AG04450 (cell line): ENCODE results near the gene SCN7A. TPM values are rescaled to one million over a fixed set of nuclear protein-coding genes. Genes with fewer than 3 reads are reported as not detected.

Experiments used
- CTCF ChIA-PET: fragments of 300-600, 350-600 bp; formaldehyde crosslinking; extraction: SDS; loops from one replicate; lab custom pipeline; 2022; ENCODE audit warnings: antibody characterized with exemption, inconsistent platforms; lab: Charles Lee
- POLR2A ChIA-PET: fragments of 350-600 bp; formaldehyde crosslinking; extraction: SDS; loops from one replicate; lab custom pipeline; 2021; ENCODE audit warnings: antibody characterized with exemption, inconsistent platforms; lab: Yijun Ruan, JAX
- DNase-seq: peaks from one replicate; pipeline ENCODE4 v3.0.0-alpha.2; 2011; ENCODE audit warnings: low read depth, low spot score
- H3K27ac ChIP-seq: one replicate; pipeline ENCODE4 v1.5.1; 2012; ENCODE audit warnings: low read depth, low read length, control low read depth
- H3K27me3 ChIP-seq: one replicate; pipeline ENCODE4 v1.6.0; 2012; ENCODE audit warnings: low read length; ENCODE audit not compliant: control insufficient read depth, insufficient read depth
- H3K4me3 ChIP-seq: 2 replicates; pipeline ENCODE4 v1.5.1; 2011; ENCODE audit warnings: mild to moderate bottlenecking, low read depth, low read length, control low read depth
- H3K9me3 ChIP-seq: 2 replicates; pipeline ENCODE4 v1.5.1; 2012; ENCODE audit warnings: low read length; ENCODE audit not compliant: control insufficient read depth, insufficient read depth
- polyA minus RNA-seq: library from RNA; depleted of rRNA, polyadenylated mRNA; stranded (reverse); fragments of >200 nt; gene quantifications from 2 replicates; pipeline ENCODE4 v1.2.3, GENCODE V29; 2011; rRNA and poly(A)+ RNA removed
- polyA plus RNA-seq: library from polyadenylated mRNA; depleted of rRNA; stranded (reverse); fragments of >200 nt; gene quantifications from 2 replicates; pipeline ENCODE4 v1.2.3, GENCODE V29; 2011; rRNA removed
- TF ChIP-seq, protein P1 (sequence below): IDR thresholded peaks from 2 replicates; pipeline ENCODE4 v1.5.1; 2011; ENCODE audit warnings: low read depth, low read length, control low read depth, inconsistent platforms

Gene SCN7A
- 7.0 and 9.8 TPM in 2 replicates for polyA plus RNA-seq
- 7.8 and 12.0 TPM in 2 replicates for polyA minus RNA-seq

DNA sequence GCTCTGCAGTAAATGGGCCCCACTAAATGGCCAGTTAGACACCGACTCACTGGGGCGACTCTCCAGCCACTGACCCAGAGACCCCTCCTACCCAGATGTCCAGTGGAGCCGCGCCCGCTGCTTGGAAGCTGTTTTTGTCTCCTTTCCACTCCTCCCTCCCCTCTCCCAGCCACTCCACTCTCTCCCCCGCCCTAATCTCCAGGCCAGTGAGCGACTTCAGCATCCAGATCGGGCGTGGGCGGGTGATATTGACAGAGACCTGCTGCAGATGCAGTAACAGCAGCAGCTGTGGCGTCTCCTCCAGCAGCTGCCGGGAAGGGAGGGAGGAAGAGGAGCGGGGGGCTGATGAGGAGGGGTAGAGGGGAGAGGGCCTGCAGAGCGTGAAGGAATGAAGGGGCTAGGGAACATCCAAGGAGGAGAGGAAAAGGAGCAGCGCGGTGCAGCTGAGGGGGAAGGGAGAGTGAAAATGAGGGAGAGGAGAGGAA lies at the start of gene SCN7A:
Gene SCN7A (minus strand): TSS at position 110 of the 485 bp plus-strand sequence. CDS start 16,553 bp downstream, outside the sequence.
- Histone ChIP-seq H3K27ac (no peak within 1 kb of the TSS), H3K4me3 (peak within 1 kb of the TSS; percentile 68), H3K9me3 (no peaks in the 10 kb centered on the region), H3K27me3 (no peaks in the 10 kb centered on the region)
- CTCF ChIA-PET = no interaction called here
- DNase-seq = peak; percentile 67
- POLR2A ChIA-PET = interaction anchor here (0.5 to 1.5 kb wide), 5 partner anchors 19 to 1986 kb away, joined by 3 to 4 read pairs (median 3); no protein-coding TSS in a partner anchor
- TF ChIP-seq, protein P1, sequence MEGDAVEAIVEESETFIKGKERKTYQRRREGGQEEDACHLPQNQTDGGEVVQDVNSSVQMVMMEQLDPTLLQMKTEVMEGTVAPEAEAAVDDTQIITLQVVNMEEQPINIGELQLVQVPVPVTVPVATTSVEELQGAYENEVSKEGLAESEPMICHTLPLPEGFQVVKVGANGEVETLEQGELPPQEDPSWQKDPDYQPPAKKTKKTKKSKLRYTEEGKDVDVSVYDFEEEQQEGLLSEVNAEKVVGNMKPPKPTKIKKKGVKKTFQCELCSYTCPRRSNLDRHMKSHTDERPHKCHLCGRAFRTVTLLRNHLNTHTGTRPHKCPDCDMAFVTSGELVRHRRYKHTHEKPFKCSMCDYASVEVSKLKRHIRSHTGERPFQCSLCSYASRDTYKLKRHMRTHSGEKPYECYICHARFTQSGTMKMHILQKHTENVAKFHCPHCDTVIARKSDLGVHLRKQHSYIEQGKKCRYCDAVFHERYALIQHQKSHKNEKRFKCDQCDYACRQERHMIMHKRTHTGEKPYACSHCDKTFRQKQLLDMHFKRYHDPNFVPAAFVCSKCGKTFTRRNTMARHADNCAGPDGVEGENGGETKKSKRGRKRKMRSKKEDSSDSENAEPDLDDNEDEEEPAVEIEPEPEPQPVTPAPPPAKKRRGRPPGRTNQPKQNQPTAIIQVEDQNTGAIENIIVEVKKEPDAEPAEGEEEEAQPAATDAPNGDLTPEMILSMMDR = no peak

DNA sequence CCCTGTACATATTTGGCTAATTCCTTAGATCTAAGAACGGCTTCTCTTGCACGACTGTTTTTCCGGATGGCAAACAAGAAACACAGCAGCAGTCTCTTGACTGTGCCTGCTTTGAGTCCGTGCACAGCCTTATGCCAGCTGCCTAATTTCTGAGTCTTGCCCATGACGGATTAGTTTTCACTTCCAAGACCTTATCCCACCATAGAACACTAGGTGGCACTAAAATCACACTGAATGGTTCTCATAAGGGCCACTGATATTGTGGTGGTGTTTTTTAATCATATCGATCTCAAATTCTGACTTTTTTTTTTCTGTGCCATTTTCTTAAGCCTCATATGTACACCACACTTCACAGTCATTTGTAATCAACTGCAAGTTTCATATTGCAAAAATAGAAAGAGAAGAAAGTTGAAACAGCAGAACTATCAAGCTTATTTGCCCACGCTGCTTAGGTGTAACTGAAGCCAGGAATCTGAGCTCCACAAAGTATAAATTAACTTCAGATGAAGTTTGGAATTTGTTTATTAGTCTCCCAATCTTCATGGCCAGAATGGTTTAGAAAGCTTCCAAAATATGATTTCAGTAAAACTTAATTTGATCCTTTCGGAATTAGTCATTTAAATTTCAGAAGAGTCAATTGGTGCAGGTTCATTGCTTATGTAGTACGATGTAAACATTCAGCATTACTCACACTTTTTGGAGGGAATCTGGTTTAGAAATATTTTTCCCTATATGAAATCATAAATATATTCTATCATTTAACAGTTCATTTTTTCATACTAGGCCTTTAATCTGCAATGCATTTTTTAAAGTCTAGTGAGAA lies 45.5 kb upstream of the SCN7A start:
- no peak overlapping the region for H3K27ac ChIP-seq
- TF ChIP-seq, protein P1 = peak; percentile 85
- peak; percentile 65 for DNase-seq
- POLR2A ChIA-PET = interaction anchor here (0.6 kb wide), 1 partner anchor 10 kb away, joined by 5 read pairs; no protein-coding TSS in a partner anchor
- CTCF ChIA-PET = interaction anchor here (0.6 to 3.4 kb wide), 40 partner anchors 8 to 1667 kb away, joined by 3 to 34 read pairs (median 4); no protein-coding TSS in a partner anchor
- no peaks in the 10 kb centered on the region for H3K9me3 ChIP-seq
- no peaks in the 10 kb centered on the region for H3K27me3 ChIP-seq
- H3K4me3 ChIP-seq = peak overlapping the region; percentile 43

DNA sequence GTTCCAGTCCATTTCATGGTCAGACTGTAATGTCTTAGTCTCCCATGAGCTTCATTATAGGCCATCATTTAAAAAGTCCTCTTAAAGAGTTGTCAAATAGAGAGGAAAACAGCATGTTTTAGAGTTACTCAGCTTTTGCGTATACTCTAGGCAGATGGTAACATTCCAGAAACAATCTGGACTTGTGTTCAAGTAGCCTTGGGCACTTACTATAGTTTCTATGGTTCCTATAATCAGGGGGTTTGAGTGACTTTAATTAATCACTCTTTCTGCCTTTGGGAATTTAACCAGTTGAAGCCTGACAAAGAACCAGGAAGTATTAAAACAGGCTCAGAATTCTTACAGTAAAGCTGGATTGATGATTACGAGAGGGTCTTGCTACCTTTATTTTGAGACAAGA lies 42.1 kb upstream of the SCN7A start:
- POLR2A ChIA-PET = no interaction called here

DNA sequence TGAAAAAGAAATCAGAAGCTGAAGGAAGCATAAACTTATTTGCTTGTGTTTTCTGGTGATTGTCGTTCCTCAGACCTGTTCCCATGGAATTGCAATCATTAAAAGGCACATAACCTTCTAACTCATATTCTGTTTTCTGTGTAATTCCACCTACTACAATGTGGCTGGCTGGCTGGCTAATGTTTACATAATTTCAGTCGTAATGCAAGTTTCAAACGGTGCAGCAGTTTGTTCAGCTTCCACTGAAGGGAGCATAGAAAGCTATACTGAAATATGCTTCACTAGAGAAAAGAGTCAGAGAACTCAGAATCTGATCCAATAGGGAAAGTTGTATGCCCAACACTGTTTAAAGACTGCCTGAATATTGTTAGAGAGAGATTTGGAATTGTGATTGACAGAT lies 27.1 kb upstream of the SCN7A start:
- TF ChIP-seq, protein P1 = no peak
- DNase-seq = no peak
- Histone ChIP-seq H3K27ac (no peak overlapping the region), H3K9me3 (no peaks in the 10 kb centered on the region), H3K27me3 (no peaks in the 10 kb centered on the region), H3K4me3 (no peak overlapping the region)
- CTCF ChIA-PET = interaction anchor here (1.0 kb wide), 1 partner anchor 341 kb away, joined by 4 read pairs; no protein-coding TSS in a partner anchor
- POLR2A ChIA-PET = no interaction called here

More for the DNA sequence above, 42.1 kb upstream of the SCN7A start:
- TF ChIP-seq, protein P1 = no peak
- CTCF ChIA-PET = interaction anchor here (1.4 to 2.5 kb wide), 2 partner anchors 676 to 875 kb away, joined by 4 to 10 read pairs; no protein-coding TSS in a partner anchor
- H3K9me3 ChIP-seq = no peaks in the 10 kb centered on the region
- no peak overlapping the region for H3K4me3 ChIP-seq
- H3K27me3 ChIP-seq = no peaks in the 10 kb centered on the region
- H3K27ac ChIP-seq = no peak overlapping the region
- no peak for DNase-seq
